Urothelium cell line (cell line): ENCODE data around the gene MTOR.
"Not testable (repeated sequence)": the region's sequence is repeated elsewhere in the genome, so short reads cannot be mapped to it uniquely, and the experiment has no call there.

Experiments
- DNase-seq: peaks from one replicate; pipeline ENCODE4 v3.0.0; 2011; ENCODE audit warnings: low spot score, mixed read lengths
- FAIRE-seq: peaks from 2 replicates; lab custom pipeline; 2011; peaks lifted over from hg19 to GRCh38; lab: Jason Lieb, UNC

Gene MTOR

GRCh38 chr1:11068600-11069473 lies 193.5 kb downstream of the MTOR start:
- no peak for FAIRE-seq
- DNase-seq = no peak

- FAIRE-seq = no peak
These were observed 194.4 kb downstream of the MTOR start for GRCh38 chr1:11067716-11068599.

DNA sequence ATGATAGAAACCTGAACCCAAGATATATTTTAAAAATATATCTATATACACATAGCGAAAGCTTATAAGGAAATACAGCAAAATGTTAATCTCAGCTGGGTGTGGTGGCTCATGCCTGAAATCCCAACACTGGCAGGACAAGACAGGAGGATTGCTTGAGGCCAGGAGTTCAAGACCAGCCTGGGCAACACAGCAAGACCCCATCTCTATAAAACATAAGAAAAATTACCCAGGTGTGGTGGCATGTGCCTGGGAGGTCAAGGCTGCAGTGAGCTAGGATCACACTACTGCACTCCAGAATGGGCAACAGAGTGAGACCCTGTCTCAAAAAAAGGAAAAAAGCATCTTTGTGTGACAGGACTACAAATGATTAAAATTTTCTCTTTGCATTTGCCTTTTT lies 196.6 kb downstream of the MTOR start:
- no peak for FAIRE-seq

More at GRCh38 chr1:11067716-11068599, 194.4 kb downstream of the MTOR start:
- DNase-seq = no peak

GRCh38 chr1:11064942-11065341 lies 197.4 kb downstream of the MTOR start:
- FAIRE-seq (no peak), DNase-seq (no peak)

More for the DNA sequence above, 196.6 kb downstream of the MTOR start:
- DNase-seq = no peak

DNA sequence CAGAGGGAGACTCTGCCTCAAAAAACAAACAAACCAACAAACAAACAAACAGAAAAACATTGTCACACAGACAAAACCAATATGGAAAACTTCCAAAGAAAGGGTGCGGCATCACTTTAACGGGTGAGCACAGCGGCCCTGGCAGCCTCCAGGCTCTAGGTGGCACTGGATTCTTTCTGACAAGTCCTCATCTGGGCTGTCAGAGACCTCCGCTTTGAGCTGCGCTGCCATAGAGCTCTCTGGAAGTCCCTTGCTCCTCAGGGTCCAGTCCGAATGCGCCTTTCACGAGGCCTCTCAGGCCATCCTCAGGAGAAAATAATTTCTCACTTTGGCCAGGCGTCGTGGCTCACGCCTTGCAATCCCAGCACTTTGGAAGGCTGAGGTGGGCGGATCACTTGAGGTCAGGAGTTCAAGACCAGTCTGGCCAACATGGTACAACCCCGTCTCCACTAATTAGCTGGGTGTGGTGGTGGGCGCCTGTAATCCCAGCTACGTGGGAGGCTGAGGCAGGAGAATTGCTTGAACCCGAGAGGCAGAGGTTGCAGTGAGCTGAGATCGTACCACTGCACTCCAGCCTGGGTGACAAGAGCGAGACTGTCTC lies 198.3 kb downstream of the MTOR start:
- FAIRE-seq, DNase-seq: not testable (repeated sequence)

- no peak for DNase-seq
These were observed 199.4 kb downstream of the MTOR start for GRCh38 chr1:11062965-11063401.

GRCh38 chr1:11061652-11062365 lies 200.5 kb downstream of the MTOR start:
- DNase-seq (no peak), FAIRE-seq (no peak)

More at GRCh38 chr1:11062965-11063401, 199.4 kb downstream of the MTOR start:
- FAIRE-seq = no peak

DNA sequence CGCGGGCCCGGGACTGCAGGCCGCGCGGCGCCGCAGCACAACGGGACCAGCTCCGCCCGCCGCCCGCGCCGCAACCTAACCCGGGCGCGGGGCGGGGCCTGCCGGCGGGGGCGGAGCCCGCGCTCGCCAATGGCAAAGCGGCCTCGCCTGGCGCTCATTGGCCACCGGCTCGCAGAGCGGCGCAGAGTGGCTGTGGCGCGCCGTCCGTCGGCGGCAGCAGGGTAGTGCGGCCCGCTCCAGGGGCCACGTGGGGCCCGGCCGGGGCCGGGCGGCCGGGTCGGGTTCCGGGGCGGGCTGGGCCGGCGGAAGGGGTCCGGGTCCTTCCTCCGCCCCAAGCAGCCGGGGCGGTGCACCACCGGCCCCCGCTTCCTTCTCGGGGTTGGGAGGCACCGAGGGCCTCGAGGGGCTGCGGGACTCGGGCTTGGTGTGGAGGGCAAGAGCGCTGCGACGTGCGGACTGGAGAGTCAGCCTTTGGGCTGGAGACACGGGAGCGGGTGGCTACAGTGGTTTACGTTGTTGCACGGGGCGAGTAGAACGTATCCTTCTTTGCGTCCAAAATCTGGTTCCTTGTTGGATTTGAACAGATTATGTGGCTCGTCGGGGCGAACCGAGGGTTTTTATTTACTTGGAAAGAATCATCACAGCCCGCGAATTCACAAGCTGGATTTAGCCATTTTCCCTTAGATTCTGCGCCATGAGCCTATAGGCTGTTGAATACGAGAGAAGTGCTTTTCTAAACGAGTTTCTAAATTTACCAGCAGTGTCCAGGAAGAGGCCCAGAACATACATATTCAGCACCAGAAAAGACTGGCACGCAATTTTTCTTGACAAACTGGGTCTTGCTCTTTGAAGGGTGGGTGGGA lies 202.2 kb downstream of the MTOR start, which contains the start of gene SRM:
TSS of gene SRM (minus strand) at position 51 of the 863 bp plus-strand sequence. CDS start 75 bp downstream, outside the sequence.
- FAIRE-seq = peak; percentile 63

DNA sequence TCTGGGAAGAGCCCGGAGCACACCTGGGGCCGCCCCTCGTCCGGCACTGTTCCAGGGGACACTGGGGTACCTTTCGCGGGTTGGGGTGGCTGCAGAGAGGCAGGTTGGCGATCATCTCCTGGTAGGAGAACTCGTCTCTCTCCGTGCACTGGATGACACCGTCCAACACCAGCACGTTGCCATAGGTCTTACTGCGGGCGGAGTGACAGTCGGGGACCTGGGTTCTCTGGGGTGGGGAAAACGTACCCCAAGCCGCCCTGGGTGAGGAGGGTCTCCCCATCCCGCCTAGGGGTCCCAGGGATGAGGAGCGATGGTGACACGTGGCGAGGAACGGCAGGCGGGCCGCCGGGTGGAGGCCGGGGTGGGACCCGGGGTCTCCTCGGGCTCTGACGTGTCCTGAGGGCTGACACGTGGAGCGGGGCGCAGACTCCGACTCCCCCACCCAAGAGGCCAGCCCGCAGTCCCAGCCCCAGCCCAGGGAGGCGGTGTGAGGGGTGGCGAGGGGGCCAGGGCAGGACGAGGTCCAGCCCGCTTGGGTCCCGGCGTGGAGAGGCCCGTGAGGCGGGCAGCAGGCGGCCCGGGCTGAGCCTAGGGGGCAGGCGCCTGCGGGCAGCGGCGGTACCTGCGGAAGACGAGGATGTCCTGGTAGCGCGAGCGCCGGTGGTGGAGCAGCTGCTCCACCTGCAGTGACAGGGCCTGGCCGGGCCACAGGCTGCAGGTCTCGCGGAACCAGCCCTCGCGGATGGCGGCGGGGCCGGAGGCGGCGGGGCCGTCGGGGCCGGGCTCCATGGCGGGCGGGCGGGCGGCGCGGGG lies 203.0 kb downstream of the MTOR start:
- DNase-seq (peak; percentile 30), FAIRE-seq (no peak)

More for the DNA sequence above, 202.2 kb downstream of the MTOR start, which contains the start of gene SRM:
- DNase-seq = peak; percentile 99

DNA sequence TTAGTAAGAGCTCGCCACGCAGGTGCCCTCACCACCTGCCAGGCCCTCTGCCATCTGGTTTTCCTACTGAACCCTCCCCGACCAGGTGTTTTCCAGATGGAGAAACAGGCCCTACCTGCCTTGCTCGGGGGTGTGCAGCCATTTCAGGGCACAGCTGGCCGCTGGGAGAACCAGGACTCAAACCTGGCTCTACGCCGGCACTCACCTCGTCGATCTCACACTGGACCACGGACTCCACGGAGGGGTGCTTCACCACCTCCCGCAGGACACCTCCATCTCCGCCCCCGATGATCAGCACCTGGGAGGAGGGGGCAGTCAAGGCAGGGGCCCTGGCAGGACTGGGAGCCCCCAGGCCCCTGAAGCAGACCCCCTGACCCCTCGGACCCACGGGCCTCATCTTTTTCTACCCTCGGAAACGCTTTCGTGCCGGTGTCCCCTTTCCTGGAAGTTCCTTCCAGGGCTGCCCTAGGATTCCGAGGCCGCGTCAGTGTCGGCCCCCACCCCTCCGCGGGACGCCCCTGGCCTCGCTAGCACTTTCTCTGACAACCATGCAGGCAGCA lies 203.7 kb downstream of the MTOR start:
- FAIRE-seq (no peak), DNase-seq (no peak)

DNA sequence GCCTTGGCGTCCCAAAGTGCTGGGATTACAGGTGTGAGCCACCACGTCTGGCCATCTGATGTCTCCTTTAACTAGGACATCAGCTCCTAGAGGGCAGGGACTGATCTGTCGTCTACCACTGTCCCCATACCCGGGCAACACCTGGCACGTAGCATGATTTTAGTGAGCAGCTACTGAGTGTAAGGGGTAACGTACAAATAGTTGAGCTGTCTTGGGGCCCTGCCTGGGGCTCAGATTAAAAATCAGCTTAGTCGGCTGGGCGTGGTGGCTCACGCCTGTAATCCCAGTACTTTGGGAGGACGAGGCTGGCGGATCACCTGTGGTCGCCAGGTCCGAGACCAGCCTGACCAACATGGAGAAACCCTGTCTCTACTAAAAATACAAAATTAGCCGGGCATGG lies 204.3 kb downstream of the MTOR start:
- DNase-seq = no peak
- no peak for FAIRE-seq

DNA sequence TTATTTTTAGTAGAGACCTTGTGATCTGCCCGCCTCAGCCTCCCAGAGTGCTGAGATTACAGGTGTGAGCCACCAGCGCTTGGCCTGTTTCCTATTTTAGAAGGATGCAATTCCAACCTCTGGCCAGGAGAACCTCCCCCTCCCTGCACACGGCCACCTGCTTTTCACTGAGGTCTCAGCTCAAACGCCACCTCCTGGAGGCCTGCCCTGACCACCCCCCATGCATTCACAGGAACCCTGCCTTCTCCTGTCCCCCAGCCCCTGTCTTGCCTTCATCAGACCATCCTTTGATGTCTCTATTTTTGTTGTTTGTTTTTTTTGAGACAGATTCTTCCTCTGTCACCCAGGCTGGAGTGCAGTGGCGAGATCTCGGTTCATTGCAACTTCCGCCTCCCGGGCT lies 204.9 kb downstream of the MTOR start:
- no peak for FAIRE-seq
- no peak for DNase-seq
